Measurements from ENCODE around the gene C7orf25. TPM values are rescaled to one million over a fixed set of nuclear protein-coding genes. Genes with fewer than 3 reads are reported as not detected.

C7orf25 gene
- total RNA-seq, result 3.9 and 4.5 TPM in 2 replicates

GRCh38 chr7:42911454-42912447 lies at the start of gene C7orf25:
Gene C7orf25, minus strand, starts transcription at chr7:42912070. Its CDS starts 1,170 bp downstream, at chr7:42910900.

GRCh38 chr7:42931834-42932651 lies 20.2 kb upstream of the C7orf25 start, which contains the start of the genes MRPL32 and PSMA2:
Gene MRPL32, plus strand, starts transcription at chr7:42932376. Its CDS starts 11 bp downstream, at chr7:42932387.
Gene PSMA2, minus strand, starts transcription at chr7:42932174. Its CDS starts 16 bp downstream, at chr7:42932158.

Other genes starting within 250 kb of the C7orf25 start
- gene PSMA2, start 20.1 kb upstream of the C7orf25 start, total RNA-seq, result 58.4 and 66.5 TPM in 2 replicates
- gene MRPL32, start 20.3 kb upstream of the C7orf25 start, total RNA-seq, result 61.0 and 63.6 TPM in 2 replicates
- not detected in 2 replicates for gene HECW1, start 200.6 kb upstream of the C7orf25 start, total RNA-seq